Liver (tissue), 9 donors: ENCODE data around the gene AGAP5. TPM values are rescaled to one million over a fixed set of nuclear protein-coding genes. Genes with fewer than 3 reads are reported as not detected.

Source experiments
- DNase-seq: peaks from one replicate; pipeline ENCODE4 v3.0.0-alpha.2; 2017; ENCODE audit warnings: low spot score
- H3K27ac ChIP-seq, 2 donors: one replicate each; pipeline ENCODE4 v1.7.0; 2013; ENCODE audit warnings: inconsistent platforms in 2 of 2, low read length in 2 of 2, control low read depth in 1 of 2, low read depth in 1 of 2, mild to moderate bottlenecking in 1 of 2
- H3K27me3 ChIP-seq, 4 donors: one replicate each; pipeline versions ENCODE4 v1.6.1 to v1.7.0; 2013; ENCODE audit warnings: low read length in 3 of 4, inconsistent platforms in 1 of 4, mild to moderate bottlenecking in 1 of 4, moderate library complexity in 1 of 4; ENCODE audit not compliant: control insufficient read depth in 4 of 4, insufficient read depth in 4 of 4
- H3K36me3 ChIP-seq, 4 donors: one replicate each; pipeline versions ENCODE4 v1.6.1 to v1.7.0; 2013; ENCODE audit warnings: low read length in 3 of 4, mild to moderate bottlenecking in 3 of 4, low read depth in 1 of 4, moderate library complexity in 1 of 4; ENCODE audit not compliant: control insufficient read depth in 4 of 4, insufficient read depth in 3 of 4
- H3K4me1 ChIP-seq, 4 donors: one replicate each; pipeline versions ENCODE4 v1.6.1 to v1.7.0; 2013; ENCODE audit warnings: low read length in 3 of 4, mild to moderate bottlenecking in 3 of 4, moderate library complexity in 1 of 4; ENCODE audit not compliant: control insufficient read depth in 4 of 4, insufficient read depth in 4 of 4
- H3K4me3 ChIP-seq, 3 donors: one replicate each; pipeline versions ENCODE4 v1.6.1 to v1.7.0; 2013; ENCODE audit warnings: low read length in 3 of 3, control low read depth in 1 of 3, low read depth in 1 of 3, mild to moderate bottlenecking in 1 of 3
- H3K9ac ChIP-seq, 2 donors: one replicate each; pipeline ENCODE4 v1.7.0; 2013; ENCODE audit warnings: low read length in 2 of 2, mild to moderate bottlenecking in 2 of 2, moderate library complexity in 2 of 2, control low read depth in 1 of 2, low read depth in 1 of 2
- H3K9me3 ChIP-seq, 4 donors: one replicate each; pipeline versions ENCODE4 v1.6.1 to v1.7.0; 2013; ENCODE audit warnings: low read length in 3 of 4; ENCODE audit not compliant: control insufficient read depth in 4 of 4
- ATF3 ChIP-seq: IDR thresholded peaks from 2 replicates; pipeline ENCODE4 v1.6.1; 2016; ENCODE audit warnings: antibody characterized with exemption
- CTCF ChIP-seq: fragments of 150-350 bp; IDR thresholded peaks from 2 replicates; pipeline ENCODE4 v1.5.1; 2017; ENCODE audit warnings: improper control_type of control experiment, low read depth, low read length; ENCODE audit not compliant: missing input control
- EGR1 ChIP-seq, 2 donors: IDR thresholded peaks; 2 replicates each; pipeline ENCODE4 v1.6.1; 2016 to 2018; ENCODE audit warnings: antibody characterized with exemption in 2 of 2, low read depth in 2 of 2
- FOXA1 ChIP-seq: IDR thresholded peaks from 2 replicates; pipeline ENCODE4 v1.6.1; 2016; ENCODE audit warnings: antibody characterized with exemption
- HNF4A ChIP-seq, 2 donors: conservative IDR thresholded peaks; 2 replicates each; pipeline ENCODE4 v1.6.1; 2016; ENCODE audit warnings: antibody characterized with exemption in 2 of 2, mild to moderate bottlenecking in 2 of 2
- HNF4G ChIP-seq: IDR thresholded peaks from 2 replicates; pipeline ENCODE4 v1.6.1; 2016; ENCODE audit warnings: antibody characterized with exemption
- JUND ChIP-seq, 2 donors: IDR thresholded peaks; 2 replicates each; pipeline ENCODE4 v1.6.1; 2016; ENCODE audit warnings: antibody characterized with exemption in 2 of 2
- NR2F2 ChIP-seq: IDR thresholded peaks from 2 replicates; pipeline ENCODE4 v1.6.1; 2016; ENCODE audit warnings: antibody characterized with exemption
- RAD21 ChIP-seq, 2 donors: IDR thresholded peaks; 2 replicates each; pipeline ENCODE4 v1.6.1; 2016; ENCODE audit warnings: antibody characterized with exemption in 2 of 2, mild to moderate bottlenecking in 2 of 2
- REST ChIP-seq: IDR thresholded peaks from 2 replicates; pipeline ENCODE4 v1.6.1; 2016; ENCODE audit warnings: antibody characterized with exemption, mild to moderate bottlenecking
- RXRA ChIP-seq, 2 donors: IDR thresholded peaks; 2 replicates each; pipeline ENCODE4 v1.6.1; 2017 to 2018; ENCODE audit warnings: antibody characterized with exemption in 2 of 2, mild to moderate bottlenecking in 1 of 2
- SP1 ChIP-seq: IDR thresholded peaks from 2 replicates; pipeline ENCODE4 v1.6.1; 2018; ENCODE audit warnings: antibody characterized with exemption, mild to moderate bottlenecking
- TAF1 ChIP-seq: conservative IDR thresholded peaks from 2 replicates; pipeline ENCODE4 v1.6.1; 2016; ENCODE audit warnings: antibody characterized with exemption, mild to moderate bottlenecking
- YY1 ChIP-seq: IDR thresholded peaks from 2 replicates; pipeline ENCODE4 v1.6.1; 2016; ENCODE audit warnings: antibody characterized with exemption, mild to moderate bottlenecking
- WGBS: extraction: QIAGEN DNeasy Blood & Tissue Kit; methylation state at CpG from one replicate; pipeline ENCODE4 v1.1.7; 2013; 5-methylcytosine and 5-hydroxymethylcytosine counted together
- polyA plus RNA-seq, 2 donors: library from polyadenylated mRNA; stranded (reverse) in 1 of 2; unstranded in 1 of 2; fragments of 200-250 nt in 1 of 2; fragments of >200 nt in 1 of 2; fragmentation: Nextera tagmentation in 1 of 2; extraction: Ambion mirVana in 1 of 2; gene quantifications; one replicate each; pipeline versions ENCODE4 v1.2.1 to v1.2.3, GENCODE V29; 2013 to 2015
- total RNA-seq, 2 donors: library from RNA; depleted of rRNA; stranded (reverse); fragments of >200 nt; gene quantifications; one replicate each; pipeline ENCODE4 v1.2.3, GENCODE V29; 2014
- donor health status: healthy.
- donor health status: healthy.
- donor health status: healthy.
- donor health status: healthy.
- donor health status: healthy.

AGAP5 gene
- total and polyA plus RNA-seq, 4 donors: 1.4 to 9.1 (median 2.5) TPM

- no peak overlapping the region for H3K27ac ChIP-seq
- H3K36me3 ChIP-seq: no peaks in the 10 kb centered on the region
- H3K27me3 ChIP-seq: no peaks in the 10 kb centered on the region
- no peak overlapping the region for H3K9ac ChIP-seq
- WGBS: 63% methylated on average over 4 of the region's 4 CpGs
- no peak overlapping the region for H3K4me3 ChIP-seq
- H3K4me1 ChIP-seq: peaks cover 0 to 4% (median 3%) of the 10 kb centered on the region in 4 donors
- DNase-seq: no peak
- H3K9me3 ChIP-seq: no peaks in the 10 kb centered on the region
- peak in 1 of 2 donors; percentile 6 for TF ChIP-seq RXRA (IDR thresholded peaks at IDR 0.05)
- TF ChIP-seq NR2F2: peak; percentile 33
- peak; percentile 34 to 81 for TF ChIP-seq HNF4A (conservative IDR thresholded peaks at IDR 0.05)
- TF ChIP-seq SP1: no peak
These were observed 48.7 kb downstream of the AGAP5 start for GRCh38 chr10:73648975-73649829.

GRCh38 chr10:73647875-73648651 lies 49.8 kb downstream of the AGAP5 start:
- no peak for TF ChIP-seq JUND (IDR thresholded peaks at IDR 0.05)
- no peak for TF ChIP-seq FOXA1
- no peak for TF ChIP-seq REST
- TF ChIP-seq RXRA (IDR thresholded peaks at IDR 0.05): no peak
- TF ChIP-seq YY1: no peak
- TF ChIP-seq EGR1 (IDR thresholded peaks at IDR 0.05; ENCODE audit: low read depth in 2 of 2): no peak
- TF ChIP-seq HNF4G: no peak
- TF ChIP-seq HNF4A (conservative IDR thresholded peaks at IDR 0.05): no peak
- TF ChIP-seq SP1: no peak
- H3K4me3 ChIP-seq: peak overlapping the region in 2 of 3 donors; percentile 38 to 50
- H3K4me1 ChIP-seq: peaks cover 0 to 4% (median 3%) of the 10 kb centered on the region in 4 donors
- DNase-seq: no peak
- no peak overlapping the region for H3K9ac ChIP-seq
- WGBS: 44% methylated on average over 35 of the region's 35 CpGs
- H3K27me3 ChIP-seq: no peaks in the 10 kb centered on the region
- H3K36me3 ChIP-seq: no peaks in the 10 kb centered on the region
- no peaks in the 10 kb centered on the region for H3K9me3 ChIP-seq
- H3K27ac ChIP-seq: no peak overlapping the region

- Histone ChIP-seq H3K4me1 (peaks cover 0 to 4% (median 3%) of the 10 kb centered on the region in 4 donors), H3K9ac (no peak overlapping the region), H3K27ac (no peak overlapping the region), H3K9me3 (no peaks in the 10 kb centered on the region), H3K27me3 (no peaks in the 10 kb centered on the region), H3K36me3 (no peaks in the 10 kb centered on the region), H3K4me3 (peak overlapping the region in 2 of 3 donors; percentile 38 to 50)
- WGBS: 24% methylated on average over 32 of the region's 32 CpGs
- no peak for DNase-seq
- no peak for TF ChIP-seq RAD21 (IDR thresholded peaks at IDR 0.05)
- TF ChIP-seq REST: no peak
- no peak for TF ChIP-seq FOXA1
- TF ChIP-seq ATF3: no peak
- no peak for TF ChIP-seq HNF4A (conservative IDR thresholded peaks at IDR 0.05)
- no peak for TF ChIP-seq NR2F2
- TF ChIP-seq HNF4G: no peak
- no peak for TF ChIP-seq CTCF
- no peak for TF ChIP-seq TAF1
- no peak for TF ChIP-seq SP1
- TF ChIP-seq RXRA (IDR thresholded peaks at IDR 0.05): no peak
These were observed 50.6 kb downstream of the AGAP5 start for GRCh38 chr10:73647211-73647874.
